ENCODE measurements around the gene FAM131B.

DNA sequence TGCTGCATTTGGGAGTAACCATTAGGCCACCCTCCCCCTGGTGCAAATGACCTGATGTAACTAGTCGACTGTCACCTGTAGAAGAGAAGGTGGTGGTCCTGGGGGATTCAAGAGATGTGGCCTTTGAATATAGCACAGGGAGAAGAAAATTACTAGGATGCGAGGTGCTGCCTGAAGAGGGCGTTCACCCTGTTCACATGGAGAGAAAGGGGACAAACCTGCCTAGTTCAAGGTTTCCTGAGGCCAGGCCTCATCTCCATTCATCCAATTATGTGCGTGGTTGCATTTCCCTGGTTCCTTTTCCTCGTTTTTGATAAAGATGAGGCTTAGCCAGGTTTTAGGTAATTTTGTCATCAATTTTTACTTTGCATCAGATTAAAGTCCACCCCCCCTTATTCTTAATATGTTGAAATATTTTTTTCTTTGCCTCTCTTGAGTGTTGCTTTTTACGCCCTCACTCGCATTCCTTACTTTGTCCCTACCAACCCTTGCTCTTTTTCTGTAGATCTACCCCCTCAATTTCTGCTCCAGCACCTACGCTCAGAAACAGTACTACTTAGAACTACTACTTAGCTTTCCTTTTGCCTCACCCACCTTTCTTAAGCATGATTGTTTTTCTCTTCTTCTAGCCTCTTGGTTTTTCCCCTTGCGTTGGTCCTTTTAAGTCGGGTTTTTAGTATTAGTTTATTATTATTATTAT, 32.9 kb downstream of the FAM131B start:
- TF ChIP-seq, protein P1, sequence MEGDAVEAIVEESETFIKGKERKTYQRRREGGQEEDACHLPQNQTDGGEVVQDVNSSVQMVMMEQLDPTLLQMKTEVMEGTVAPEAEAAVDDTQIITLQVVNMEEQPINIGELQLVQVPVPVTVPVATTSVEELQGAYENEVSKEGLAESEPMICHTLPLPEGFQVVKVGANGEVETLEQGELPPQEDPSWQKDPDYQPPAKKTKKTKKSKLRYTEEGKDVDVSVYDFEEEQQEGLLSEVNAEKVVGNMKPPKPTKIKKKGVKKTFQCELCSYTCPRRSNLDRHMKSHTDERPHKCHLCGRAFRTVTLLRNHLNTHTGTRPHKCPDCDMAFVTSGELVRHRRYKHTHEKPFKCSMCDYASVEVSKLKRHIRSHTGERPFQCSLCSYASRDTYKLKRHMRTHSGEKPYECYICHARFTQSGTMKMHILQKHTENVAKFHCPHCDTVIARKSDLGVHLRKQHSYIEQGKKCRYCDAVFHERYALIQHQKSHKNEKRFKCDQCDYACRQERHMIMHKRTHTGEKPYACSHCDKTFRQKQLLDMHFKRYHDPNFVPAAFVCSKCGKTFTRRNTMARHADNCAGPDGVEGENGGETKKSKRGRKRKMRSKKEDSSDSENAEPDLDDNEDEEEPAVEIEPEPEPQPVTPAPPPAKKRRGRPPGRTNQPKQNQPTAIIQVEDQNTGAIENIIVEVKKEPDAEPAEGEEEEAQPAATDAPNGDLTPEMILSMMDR (IDR thresholded peaks at IDR 0.05; ENCODE audit: insufficient read depth, low read length): no peak
- TF ChIP-seq POLR2AphosphoS5 (IDR thresholded peaks at IDR 0.05; ENCODE audit: low read depth) (no peak), SPI1 (IDR thresholded peaks at IDR 0.05; ENCODE audit: borderline replicate concordance, low read depth) (no peak)
- TF ChIP-seq, protein P2, sequence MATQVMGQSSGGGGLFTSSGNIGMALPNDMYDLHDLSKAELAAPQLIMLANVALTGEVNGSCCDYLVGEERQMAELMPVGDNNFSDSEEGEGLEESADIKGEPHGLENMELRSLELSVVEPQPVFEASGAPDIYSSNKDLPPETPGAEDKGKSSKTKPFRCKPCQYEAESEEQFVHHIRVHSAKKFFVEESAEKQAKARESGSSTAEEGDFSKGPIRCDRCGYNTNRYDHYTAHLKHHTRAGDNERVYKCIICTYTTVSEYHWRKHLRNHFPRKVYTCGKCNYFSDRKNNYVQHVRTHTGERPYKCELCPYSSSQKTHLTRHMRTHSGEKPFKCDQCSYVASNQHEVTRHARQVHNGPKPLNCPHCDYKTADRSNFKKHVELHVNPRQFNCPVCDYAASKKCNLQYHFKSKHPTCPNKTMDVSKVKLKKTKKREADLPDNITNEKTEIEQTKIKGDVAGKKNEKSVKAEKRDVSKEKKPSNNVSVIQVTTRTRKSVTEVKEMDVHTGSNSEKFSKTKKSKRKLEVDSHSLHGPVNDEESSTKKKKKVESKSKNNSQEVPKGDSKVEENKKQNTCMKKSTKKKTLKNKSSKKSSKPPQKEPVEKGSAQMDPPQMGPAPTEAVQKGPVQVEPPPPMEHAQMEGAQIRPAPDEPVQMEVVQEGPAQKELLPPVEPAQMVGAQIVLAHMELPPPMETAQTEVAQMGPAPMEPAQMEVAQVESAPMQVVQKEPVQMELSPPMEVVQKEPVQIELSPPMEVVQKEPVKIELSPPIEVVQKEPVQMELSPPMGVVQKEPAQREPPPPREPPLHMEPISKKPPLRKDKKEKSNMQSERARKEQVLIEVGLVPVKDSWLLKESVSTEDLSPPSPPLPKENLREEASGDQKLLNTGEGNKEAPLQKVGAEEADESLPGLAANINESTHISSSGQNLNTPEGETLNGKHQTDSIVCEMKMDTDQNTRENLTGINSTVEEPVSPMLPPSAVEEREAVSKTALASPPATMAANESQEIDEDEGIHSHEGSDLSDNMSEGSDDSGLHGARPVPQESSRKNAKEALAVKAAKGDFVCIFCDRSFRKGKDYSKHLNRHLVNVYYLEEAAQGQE (IDR thresholded peaks at IDR 0.05; ENCODE audit: insufficient replicate concordance, low read depth): no peak
